NK-92 treated with Interleukin-12 subunit alpha and Interleukin-12 subunit beta, amount 100 ng/mL, for 24 hours (cell line): Measurements from ENCODE around the gene USP12.
A peak's percentile ranks its signal among the peaks of the same experiment; 100 is the strongest.
"Not testable (repeated sequence)": the region's sequence is repeated elsewhere in the genome, so short reads cannot be mapped to it uniquely, and the experiment has no call there.

Source experiments
- DNase-seq: peaks from one replicate; lab custom pipeline; 2025; lab: John Stamatoyannopoulos, UW

The USP12 gene, protein sequence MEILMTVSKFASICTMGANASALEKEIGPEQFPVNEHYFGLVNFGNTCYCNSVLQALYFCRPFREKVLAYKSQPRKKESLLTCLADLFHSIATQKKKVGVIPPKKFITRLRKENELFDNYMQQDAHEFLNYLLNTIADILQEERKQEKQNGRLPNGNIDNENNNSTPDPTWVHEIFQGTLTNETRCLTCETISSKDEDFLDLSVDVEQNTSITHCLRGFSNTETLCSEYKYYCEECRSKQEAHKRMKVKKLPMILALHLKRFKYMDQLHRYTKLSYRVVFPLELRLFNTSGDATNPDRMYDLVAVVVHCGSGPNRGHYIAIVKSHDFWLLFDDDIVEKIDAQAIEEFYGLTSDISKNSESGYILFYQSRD

DNA sequence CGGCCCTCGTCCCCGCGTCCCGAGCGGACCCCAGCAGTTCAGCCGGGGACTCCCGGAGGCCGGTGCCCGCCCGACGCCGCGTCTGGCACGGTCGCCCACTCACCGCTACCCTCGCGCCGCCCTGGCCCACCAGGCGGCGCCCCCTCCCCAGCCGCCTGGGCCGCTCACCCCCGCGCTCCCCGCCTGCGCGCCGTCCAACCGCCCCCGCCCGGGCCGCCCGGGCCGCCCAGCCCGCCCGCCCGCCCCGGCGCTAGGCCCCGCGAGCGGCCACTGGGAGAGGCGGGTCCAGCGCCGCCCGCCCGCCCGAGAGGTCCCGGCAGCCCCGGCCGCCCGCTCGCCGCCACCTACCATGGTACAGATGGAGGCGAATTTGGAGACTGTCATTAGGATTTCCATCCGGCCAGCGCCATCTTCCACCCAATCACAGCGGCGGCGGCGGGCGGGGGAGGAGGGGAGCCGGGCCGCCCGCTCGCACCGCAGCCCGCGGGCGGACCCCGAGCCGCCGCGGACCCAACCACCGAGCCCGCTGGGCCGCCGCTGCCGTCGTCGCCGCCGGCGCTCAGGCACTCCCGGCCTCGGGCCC lies at the start of gene USP12:
USP12 (minus strand) TSS at position 568 of the 583 bp plus-strand sequence; CDS start at position 396, 172 bp downstream.
- DNase-seq, result peak; percentile 44

DNA sequence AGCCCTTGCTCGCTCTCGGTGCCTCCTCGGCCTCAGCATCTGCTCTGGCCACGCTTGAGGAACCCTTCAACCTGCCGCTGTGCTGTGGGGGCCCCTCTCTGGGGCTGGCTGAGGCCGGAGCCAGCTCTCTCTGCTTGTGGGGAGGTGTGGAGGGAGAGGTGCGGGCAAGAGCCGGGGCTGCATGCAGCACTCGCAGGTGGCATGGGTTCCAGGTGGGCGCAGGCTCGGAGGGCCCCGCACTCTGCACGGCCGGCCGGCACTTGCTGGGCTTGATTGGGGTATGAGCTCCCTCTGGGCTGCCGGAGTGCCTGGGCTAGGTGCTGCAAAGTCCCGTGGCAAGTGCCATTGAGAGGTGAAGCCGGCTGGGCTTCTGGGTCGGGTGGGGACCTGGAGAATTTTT lies 48.0 kb upstream of the USP12 start:
- no peak for DNase-seq

DNA sequence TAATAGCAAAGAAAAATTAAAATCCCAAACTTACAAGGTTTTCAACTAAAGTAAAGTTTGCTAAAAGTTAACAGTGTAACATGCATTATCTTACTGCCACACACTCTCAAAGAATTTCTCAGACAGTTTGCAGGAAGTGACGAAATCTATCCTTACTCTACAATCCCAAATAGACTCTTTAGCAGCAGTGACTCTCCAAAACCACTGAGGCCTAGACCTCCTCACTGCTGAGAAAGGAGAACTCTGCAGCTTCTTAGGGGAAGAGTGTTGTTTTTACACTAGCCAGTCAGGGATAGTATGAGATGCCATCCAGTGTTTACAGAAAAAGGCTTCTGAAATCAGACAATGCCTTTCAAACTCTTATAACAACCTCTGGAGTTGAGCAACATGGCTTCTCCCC lies 47.2 kb upstream of the USP12 start:
- not testable (repeated sequence) for DNase-seq

DNA sequence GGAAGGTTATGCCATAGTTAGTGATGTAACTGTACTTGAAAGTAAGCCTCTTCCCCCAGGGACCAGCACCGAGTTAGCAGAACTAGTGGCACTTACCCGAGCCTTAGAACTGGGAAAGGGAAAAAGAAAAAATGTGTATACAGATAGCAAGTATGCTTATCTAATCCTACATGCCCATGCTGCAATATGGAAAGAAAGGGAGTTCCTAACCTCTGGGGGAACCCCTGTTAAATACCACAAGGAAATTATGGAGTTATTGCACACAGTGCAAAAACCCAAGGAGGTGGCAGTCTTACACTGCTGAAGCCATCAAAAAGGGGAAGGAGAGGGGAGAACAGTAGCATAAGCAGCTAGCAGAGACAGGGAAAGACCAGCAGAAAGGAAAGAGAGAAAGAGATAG lies 46.2 kb upstream of the USP12 start:
- DNase-seq, result not testable (repeated sequence)

DNA sequence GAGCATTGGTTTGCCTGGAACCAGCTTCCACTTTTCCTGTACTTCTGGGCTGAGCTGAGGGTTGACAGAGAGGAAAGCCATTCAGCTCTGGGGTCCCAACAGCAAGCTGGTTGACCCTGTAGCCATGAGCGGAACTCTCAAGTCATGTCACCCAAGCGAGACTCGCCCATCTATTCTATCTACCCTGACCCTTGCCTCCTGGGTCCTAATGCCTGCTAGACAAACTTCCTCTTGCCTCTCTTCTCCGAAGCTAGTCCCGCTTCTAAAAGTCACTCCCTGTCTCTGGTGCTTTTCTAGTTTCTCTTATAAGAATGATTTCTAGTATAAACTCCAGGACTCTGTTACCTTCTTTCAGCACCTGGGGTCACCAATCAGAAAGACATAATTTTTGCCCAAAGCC lies 41.8 kb upstream of the USP12 start:
- not testable (repeated sequence) for DNase-seq

DNA sequence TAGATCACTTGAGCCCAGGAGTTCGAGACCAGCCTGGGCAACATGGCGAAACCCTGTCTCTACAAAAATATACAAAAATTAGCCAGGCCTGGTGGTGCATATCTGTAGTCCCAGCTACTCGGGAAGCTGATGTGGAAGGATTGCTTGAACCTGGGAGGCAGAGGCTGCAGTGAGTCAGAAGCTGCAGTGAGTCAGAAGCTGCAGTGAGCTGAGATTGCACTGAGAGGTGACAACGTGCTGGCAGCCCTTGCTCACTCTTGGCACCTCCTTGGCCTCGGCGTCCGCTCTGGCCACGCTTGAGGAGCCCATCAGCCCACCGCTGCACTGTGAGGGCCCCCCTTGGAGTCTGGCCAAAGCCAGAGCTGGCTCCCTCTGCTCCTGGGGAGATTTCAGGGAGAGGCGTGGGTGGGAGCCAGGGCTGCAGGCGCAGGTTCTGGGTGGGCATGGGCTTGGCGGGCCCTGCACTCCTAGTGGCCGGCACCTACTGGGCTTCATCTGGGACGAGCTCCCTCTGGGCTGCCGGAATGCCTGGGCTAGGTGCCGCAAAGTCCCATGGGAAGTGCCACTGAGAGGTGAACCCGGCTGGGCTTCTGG lies 40.3 kb upstream of the USP12 start:
- no peak for DNase-seq

DNA sequence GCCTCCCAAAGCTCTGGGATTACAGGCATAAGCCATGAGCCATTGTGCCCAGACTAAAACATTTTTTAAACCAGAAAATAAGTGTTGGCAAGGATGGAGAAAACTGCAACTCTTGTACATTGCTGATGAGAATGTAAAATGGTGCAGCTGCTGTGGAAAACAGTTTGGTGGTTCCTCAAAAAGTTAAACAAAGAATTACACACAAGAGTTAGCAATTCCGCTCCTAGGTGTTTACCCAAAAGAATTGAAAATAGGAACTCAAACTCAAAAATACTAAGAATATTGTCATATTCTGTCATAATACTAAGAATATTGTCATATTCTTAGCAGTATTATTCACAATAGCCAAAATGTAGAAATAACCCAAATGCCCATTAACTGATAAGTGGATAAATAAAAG lies 39.7 kb upstream of the USP12 start:
- DNase-seq, result no peak

DNA sequence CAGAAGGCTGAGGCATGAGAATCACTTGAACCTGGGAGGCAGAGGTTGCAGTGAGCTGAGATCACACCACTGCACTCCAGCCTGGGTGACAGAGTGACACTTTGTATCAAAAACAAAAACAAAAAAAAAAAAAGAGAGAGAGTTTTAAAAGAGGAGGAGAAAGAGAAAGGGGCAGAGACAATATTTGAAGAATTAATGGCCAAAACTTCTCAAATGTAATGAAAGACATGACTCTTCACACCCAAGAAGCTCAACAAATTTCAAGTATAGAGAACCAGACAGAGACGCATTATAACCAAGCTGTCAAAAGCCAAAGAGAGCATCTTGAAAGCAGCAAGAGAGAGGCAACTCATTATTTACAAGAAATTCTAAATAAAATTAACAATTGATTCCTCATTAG lies 36.9 kb upstream of the USP12 start:
- DNase-seq, result no peak

DNA sequence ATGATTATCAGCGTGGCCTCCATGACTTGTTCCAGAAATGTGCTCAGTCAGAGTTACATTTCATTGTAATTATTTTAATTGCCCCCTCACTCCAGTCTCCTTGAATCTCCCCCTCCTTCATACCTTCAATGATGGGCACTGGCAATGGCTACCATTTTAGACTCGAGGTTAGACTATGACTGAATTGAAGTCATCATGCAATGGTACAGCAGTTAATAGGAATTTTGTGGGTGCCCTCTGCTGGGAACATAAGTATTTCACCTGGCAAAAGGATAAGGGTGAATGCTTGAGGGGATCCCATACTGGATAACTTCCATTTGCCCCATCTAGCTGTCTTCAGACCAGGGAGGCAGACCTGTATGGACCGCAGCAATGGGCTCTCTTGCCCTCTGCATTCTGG lies 32.2 kb upstream of the USP12 start:
- no peak for DNase-seq

DNA sequence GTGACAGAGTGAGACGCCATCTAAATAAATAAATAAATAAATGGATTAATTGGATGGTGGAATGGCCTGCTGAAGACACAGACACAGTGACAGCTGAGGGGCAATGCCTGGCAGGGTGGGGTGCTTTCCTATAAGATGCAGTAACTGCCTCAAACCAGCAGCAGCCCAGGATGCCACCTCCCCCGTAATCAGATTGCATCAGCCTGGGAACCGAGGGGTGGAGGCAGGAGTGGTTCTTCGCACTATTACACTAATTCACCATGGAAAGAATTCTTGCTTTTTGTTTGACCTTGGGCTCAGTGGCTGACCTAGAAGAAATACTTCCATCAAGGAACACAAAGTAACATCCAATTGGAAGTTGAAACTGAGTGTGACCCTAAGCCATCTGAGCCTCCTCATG lies 31.6 kb upstream of the USP12 start:
- no peak for DNase-seq

DNA sequence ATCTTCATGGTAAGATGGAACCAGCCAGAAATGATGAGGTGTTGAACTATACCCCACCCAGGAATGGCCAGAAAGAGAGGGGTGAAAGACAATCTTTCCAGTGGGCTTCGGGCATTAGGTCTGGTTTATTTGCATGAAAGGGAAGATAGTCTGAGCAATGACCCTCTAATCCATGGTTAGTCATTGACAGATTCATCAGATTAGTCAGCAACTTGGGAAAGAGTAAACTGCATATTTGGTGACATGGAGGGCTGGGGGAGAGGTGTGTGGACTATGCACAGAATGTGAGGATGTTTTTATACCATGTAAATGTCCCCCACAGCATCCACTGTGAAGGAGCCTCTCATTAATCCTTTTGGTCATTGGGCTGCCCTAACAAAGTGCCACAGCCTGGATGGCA lies 30.1 kb upstream of the USP12 start:
- DNase-seq, result no peak

DNA sequence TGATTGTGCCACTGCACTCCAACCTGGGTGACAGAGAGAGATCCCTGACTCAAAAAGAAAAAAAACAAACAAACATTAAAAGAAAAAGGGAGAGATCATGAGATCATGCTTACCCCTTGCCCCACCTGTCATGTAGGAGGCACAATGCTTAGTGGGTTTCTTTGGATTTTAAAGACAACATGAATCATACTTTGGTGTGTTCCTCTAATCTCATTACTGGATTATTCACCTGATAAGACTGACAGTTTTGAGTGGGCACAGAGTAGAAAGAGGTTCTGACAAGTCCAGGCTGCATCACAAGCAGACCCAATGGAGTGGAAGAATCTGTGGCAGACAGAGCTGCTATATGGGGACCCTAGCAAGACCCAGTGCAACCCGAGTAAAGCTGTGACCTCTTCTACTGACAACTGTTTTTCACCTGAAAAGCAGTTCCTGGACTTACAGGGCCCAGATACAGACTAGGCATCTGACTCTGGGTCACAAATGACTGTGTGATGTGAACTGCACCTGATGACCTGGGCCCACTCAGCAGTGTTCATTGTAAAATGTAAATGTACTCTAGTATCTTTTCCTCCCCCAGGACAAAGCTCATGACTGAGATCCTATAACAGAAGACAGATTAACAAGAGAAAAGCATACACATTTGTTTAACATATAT lies 28.9 kb upstream of the USP12 start:
- DNase-seq, result no peak

DNA sequence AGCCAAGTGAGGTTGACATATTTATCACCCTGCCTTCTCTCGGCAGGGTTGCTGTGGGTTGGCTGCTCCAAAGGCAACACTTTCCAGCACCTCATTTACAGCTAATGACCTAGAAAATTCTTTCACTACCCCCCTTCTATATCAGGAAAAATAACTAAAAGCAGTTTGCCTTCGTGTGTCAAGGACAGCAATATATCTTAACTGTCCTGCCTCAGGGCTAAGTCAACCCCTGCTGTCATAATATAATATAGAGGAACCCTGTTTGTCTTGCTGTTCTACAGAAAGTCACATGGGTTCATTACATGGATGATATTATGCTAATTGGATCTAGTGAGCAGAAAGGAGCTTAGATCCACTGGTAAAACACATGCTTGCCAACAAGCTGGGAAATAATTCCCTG lies 28.1 kb upstream of the USP12 start:
- no peak for DNase-seq

DNA sequence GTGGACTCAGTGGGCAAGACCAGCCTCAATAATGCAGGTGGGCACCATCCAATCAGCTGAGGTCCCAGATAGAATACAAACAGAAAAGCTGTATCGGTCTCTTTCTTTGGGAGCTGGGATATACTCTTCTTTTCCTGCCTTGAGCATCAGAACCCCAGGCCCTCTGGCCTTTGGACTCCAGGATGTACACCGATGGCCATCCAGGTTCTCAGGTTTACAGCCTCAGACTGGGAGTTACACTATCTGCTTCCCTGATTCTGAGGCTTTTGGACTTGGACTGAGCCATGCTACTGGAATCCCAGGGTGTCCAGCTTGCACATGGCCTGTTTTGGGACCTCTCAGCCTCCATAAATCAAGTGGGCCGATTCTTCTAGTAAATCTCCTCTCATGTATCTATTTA lies 27.6 kb upstream of the USP12 start:
- DNase-seq, result no peak

DNA sequence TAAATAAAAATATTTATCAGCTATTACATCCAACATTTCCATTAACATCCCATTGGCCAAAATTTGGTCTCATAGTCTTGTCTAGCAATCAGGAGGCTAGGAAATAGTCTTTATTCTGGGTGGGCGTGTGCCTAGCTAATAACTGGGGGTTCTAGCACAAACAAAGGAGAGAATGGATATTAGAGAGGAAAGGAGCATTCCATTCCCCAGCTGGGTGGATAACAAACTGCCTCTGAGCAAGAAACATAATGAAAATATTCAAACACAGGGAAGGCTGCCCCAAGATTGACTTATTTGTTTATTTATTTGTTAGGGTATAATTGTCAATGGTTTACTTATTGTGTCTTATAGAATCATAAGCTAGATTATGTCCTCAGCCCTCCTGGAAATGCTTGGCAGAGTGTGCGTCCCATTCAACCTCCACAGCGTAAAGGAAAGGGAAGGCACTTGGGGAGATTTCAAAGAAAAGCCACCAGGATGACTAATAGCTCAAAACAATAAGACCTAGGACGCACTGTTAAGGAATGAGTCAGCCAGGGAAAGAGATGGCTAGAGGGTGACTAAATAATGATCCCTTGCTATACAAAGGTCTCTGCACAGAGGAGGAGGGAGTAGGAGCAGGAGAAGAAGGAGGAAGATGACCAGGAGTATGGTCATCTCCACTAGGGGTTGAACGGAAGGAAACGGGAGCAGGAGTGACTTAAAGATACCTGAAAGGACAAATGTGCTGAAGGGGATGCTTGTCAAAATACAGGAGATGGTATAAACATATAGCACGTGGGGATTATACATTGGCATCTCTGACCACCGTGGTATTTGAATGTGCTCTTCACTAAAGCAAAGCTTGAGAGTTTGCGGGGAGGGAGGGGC lies 23.5 kb upstream of the USP12 start:
- no peak for DNase-seq

DNA sequence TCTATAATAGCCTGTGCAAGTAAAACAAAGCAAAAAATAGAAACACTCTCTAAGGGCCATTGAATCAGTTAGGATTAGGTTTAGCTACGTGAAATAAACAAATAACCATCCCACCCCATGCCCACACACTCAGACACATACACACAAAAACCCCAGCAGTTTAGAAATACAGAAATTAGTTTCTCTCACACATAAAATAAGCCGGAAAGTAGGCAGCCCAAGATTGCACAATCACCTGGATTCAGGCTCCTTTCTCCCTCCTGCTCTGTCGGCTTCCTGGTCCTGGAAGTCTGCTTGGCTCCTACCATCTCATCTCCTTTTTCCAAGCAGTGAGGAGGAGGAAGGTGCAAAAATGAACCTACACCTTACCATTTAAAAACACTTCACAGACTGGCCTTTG lies 22.6 kb upstream of the USP12 start:
- no peak for DNase-seq

DNA sequence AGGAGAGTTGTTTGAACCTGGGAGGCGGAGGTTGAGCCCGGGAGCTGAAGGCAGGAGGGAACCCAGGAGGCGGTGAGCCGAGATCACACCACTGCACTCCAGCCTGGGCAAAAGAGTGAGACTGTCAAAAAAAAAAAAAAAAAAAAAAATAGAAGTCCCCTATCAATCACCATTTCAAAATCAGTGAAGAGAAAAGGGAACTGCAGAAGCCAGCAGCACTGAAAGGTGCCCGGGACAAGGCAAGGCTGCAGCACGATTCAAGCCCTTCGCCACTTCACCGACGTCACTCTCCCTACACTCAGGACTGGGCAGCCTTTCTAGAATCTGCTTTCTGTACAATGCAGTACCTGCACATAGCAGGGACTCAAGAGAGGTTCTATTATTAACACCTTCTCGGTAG lies 21.9 kb upstream of the USP12 start:
- DNase-seq, result no peak

DNA sequence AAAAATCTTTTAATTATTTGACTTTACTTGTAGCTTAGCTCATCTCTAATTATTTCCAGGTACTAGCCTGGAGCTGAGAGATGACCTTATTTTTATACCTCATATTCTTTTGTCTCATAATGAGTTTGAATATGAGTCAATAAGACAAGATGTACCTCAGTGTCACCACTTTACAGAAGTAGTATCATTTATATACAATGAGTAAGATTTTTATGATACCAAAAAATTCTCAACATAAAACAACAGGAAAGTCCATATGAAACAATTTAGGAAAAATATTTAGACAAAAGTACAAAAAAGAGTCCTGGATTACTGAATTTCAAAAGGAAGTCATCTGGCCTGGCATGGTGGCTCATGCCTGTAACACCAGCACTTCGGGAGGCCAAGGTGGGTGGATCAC lies 21.4 kb upstream of the USP12 start:
- no peak for DNase-seq

DNA sequence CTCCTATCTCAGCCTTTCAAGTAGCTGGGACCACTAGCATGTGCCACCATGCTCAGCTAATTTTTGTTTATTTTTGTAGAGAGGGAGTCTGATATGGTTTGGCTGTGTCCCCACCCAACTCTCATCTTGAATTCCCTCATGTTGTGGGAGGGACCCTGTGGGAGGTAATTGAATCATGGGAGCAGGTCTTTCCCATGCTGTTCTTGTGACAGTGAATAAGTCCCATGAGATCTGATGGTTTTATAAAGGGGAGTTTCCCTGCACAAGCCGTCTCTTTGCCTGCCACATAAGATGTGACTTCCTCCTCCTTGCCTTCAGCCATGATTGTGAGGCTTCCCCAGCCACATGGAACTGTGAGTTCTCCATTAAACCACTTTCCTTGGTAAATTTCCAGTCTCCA lies 20.8 kb upstream of the USP12 start:
- DNase-seq, result not testable (repeated sequence)

DNA sequence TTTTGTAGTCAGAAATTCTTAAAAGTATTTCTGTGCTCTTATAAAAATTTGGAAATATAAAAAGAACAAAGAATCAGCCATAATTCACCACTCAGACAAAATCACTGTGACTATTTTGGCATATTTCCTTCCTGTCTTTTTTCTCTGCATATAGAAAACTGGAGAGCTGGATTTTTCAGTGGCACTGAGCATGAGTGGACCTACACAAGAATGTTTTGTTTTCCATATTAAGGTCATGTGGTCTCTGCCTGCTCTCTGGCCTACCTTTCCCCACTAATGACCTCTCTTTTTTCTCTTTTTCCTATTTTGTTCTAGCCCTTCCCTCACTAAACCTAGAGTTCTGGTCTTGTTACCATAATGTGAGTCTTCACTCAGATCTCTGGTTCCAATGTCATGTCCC lies 17.6 kb upstream of the USP12 start:
- no peak for DNase-seq

DNA sequence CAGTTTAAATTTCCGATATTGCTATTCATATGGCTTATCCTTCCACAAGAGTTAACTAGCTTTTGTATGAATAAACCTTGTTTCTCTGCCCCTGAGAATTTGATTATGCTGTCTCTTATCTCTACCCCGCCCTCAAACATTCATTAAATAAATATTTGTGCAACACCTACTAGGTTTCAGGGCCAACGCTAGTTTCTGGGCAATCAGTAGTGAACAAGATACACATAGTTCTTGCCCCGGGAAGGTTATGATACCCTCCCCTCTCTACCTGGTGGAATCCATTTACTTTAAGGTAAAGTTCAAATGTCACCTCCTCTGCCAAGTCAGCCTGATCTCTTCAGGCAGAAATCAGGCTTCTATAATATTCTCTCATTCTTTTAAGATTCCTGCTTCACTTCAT lies 16.6 kb upstream of the USP12 start:
- no peak for DNase-seq

DNA sequence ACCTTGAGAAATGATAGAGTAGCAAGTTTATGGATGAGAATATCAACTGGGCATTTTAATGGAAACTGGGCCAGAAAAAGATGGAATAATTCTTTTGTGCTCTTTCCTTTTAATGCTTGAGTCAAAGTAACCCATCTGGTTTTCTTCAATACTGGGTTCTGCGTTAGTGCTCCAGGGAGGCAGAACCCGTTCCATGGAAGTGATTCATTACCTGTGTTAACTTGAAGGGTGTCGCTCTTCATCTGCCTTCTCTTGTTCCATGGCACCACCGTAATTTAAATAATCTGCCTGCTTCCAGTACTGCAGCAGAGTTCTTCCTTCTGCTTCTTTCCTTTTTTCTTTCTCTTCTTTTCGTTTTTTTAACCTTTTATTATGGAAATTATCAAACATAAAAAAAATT lies 14.7 kb upstream of the USP12 start:
- DNase-seq, result no peak
